Hematopoietic multipotent progenitor cell treated with erythropoietin and hydrocortisone succinate and interleukin-3 and kit ligand, for 8 days (in vitro differentiated cells): ENCODE data around the gene POU5F2.

ENCODE experiments used
- DNase-seq: peaks from one replicate; pipeline ENCODE4 v3.0.0-alpha.2; 2015

Gene POU5F2

GRCh38 chr5:93715761-93716160 is 25.6 kb downstream of the POU5F2 start:
- no peak for DNase-seq

- no peak for DNase-seq
Measured at GRCh38 chr5:93715327-93715726, 26.1 kb downstream of the POU5F2 start.

- no peak for DNase-seq
Measured at GRCh38 chr5:93708442-93708841, 33.0 kb downstream of the POU5F2 start.

- no peak for DNase-seq
Measured at GRCh38 chr5:93705896-93706295, 35.5 kb downstream of the POU5F2 start.

- no peak for DNase-seq
Measured at GRCh38 chr5:93704996-93705395, 36.4 kb downstream of the POU5F2 start.

GRCh38 chr5:93691997-93692396 is 49.4 kb downstream of the POU5F2 start:
- no peak for DNase-seq
